Cardiac muscle cell (in vitro differentiated cells and primary cell): ENCODE data around the gene KLHDC4. TPM values are rescaled to one million over a fixed set of nuclear protein-coding genes. Genes with fewer than 3 reads are reported as not detected.
A peak's percentile ranks its signal among the peaks of the same experiment; 100 is the strongest.

Source experiments
- DNase-seq, 2 donors: peaks; one replicate each; pipeline versions ENCODE4 v3.0.0 to v3.0.0-alpha.2; 2010 to 2017; ENCODE audit warnings: low read depth in 1 of 2, low spot score in 1 of 2
- H3K27ac ChIP-seq: fragments of 200-600 bp; sonication (generic); 2 replicates; pipeline ENCODE4 v1.5.1; 2016
- H3K27me3 ChIP-seq: fragments of 200-600 bp; sonication (generic); 2 replicates; pipeline ENCODE4 v1.6.0; 2016; ENCODE audit warnings: control low read depth
- H3K36me3 ChIP-seq: fragments of 200-600 bp; sonication (generic); 2 replicates; pipeline ENCODE4 v1.5.1; 2016; ENCODE audit warnings: control low read depth
- H3K4me1 ChIP-seq: fragments of 200-600 bp; sonication (generic); 2 replicates; pipeline ENCODE4 v1.8.1; 2017; ENCODE audit warnings: low read depth, mild to moderate bottlenecking, mixed run types
- H3K4me3 ChIP-seq: fragments of 200-600 bp; sonication (generic); 2 replicates; pipeline ENCODE4 v1.5.1; 2016; ENCODE audit warnings: mild to moderate bottlenecking
- H3K9me3 ChIP-seq: fragments of 200-600 bp; sonication (generic); 2 replicates; pipeline ENCODE4 v1.5.1; 2017; ENCODE audit warnings: low read depth, mild to moderate bottlenecking, control low read depth
- polyA plus RNA-seq: library from polyadenylated mRNA; unstranded; fragments of >200 nt; fragmentation: Nextera tagmentation; extraction: Ambion mirVana; gene quantifications from 2 replicates; pipeline ENCODE4 v1.2.1, GENCODE V29; 2016
- total RNA-seq: library from RNA; depleted of rRNA; stranded (reverse); fragments of >200 nt; gene quantifications from 2 replicates; pipeline ENCODE4 v1.2.3, GENCODE V29; 2016
- TF ChIP-seq, protein P1 (sequence below): IDR thresholded peaks from 2 replicates; pipeline ENCODE4 v1.5.1; 2012; ENCODE audit warnings: low read depth, mild to moderate bottlenecking, low read length

Gene KLHDC4
- total and polyA plus RNA-seq, 2 experiments from 2014 or later, result 13.7 to 18.0 TPM

DNA sequence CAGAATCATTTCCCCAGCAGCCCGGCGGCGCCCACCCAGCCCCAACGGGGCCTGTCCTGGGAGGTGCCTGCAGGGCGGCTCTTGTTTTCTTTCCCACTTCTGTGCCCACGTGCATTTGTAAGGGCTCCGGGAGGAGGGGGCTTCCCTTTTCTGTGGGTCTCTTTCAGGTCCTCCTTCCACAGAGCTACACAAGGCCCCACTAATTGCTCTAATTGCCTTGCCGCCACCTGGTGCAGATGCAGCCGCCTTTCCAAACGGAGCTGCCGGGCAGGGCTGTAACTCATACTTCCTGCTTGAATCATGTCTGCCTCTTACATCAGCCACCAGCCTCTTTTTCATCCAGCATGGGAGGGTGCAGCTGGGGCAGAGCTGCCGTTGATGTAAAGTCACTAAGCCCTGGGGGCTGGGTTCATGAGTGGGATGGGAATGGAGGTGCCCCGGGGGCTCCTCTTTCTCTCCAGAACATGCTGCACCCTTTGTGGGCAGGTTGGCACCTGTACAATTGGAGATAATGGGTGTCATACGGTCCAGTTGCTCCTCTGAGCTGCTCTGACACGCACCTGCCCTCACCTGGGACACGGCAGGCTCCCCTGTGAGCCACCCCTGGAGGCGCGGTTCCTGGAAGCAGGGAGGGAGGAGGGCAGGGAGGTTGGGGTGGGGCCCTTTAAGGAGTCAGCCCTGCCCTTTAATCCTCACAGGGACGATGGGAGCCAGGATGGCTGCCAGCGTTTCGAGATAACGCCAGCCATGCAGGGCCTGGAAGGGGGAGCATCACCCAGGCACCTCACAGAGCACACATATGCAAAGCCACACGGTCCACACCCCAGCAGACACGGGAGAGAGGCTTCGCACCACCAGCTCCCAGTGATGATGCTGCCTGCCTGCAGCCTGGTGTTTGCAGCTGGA, 41.1 kb upstream of the KLHDC4 start:
- TF ChIP-seq, protein P1, sequence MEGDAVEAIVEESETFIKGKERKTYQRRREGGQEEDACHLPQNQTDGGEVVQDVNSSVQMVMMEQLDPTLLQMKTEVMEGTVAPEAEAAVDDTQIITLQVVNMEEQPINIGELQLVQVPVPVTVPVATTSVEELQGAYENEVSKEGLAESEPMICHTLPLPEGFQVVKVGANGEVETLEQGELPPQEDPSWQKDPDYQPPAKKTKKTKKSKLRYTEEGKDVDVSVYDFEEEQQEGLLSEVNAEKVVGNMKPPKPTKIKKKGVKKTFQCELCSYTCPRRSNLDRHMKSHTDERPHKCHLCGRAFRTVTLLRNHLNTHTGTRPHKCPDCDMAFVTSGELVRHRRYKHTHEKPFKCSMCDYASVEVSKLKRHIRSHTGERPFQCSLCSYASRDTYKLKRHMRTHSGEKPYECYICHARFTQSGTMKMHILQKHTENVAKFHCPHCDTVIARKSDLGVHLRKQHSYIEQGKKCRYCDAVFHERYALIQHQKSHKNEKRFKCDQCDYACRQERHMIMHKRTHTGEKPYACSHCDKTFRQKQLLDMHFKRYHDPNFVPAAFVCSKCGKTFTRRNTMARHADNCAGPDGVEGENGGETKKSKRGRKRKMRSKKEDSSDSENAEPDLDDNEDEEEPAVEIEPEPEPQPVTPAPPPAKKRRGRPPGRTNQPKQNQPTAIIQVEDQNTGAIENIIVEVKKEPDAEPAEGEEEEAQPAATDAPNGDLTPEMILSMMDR, result no peak
- Histone ChIP-seq H3K9me3 (no peaks in the 10 kb centered on the region), H3K36me3 (no peaks in the 10 kb centered on the region), H3K27ac (no peak overlapping the region), H3K4me3 (no peak overlapping the region), H3K27me3 (no peaks in the 10 kb centered on the region), H3K4me1 (no peaks in the 10 kb centered on the region)
- DNase-seq, result peak in 1 of 2 donors; percentile 88

DNA sequence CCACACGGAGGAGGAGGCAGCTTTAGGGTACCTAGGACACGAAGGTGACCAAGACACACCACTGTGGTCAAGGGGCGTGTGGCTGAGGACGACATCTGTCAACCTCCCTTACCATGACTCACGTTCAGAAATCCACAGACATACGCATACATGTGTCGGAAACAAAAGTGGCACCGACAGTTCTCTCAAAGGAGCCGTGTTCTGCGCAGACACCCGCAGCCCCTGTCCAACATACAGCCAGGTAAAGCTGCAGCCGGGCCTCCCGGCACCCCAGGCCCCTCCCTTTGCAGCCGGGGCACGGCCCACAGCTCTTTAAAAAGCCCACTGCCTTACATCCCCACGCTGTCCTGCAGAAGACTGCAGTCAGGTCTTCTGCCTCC, 40.5 kb upstream of the KLHDC4 start:
- Histone ChIP-seq H3K27me3 (no peaks in the 10 kb centered on the region), H3K4me3 (no peak overlapping the region)
- DNase-seq, result no peak

DNA sequence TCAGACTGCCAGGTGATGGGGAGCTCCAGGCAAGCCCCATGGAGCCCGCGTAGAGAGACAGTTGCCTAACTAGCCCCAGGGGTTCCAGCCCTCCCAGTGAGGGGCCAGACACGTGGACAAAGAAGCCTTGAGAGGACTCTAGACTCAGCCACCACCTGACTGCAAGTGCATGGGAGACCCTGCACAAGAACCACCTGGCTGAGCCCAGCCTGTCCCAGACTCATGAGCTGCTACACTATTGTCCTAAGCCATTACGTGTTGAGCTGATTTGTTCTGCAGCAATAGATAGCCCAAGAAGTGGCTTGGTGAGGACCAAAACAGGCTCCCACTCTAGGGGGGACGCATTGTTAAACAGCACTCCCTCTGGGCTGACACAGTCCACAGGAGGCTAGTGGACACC, 37.6 kb upstream of the KLHDC4 start:
- H3K4me3 ChIP-seq, result no peak overlapping the region
- no peak for DNase-seq
- H3K27ac ChIP-seq, result no peak overlapping the region
- H3K27me3 ChIP-seq, result no peaks in the 10 kb centered on the region
- no peaks in the 10 kb centered on the region for H3K36me3 ChIP-seq
- TF ChIP-seq, protein P1, result no peak
- H3K9me3 ChIP-seq, result no peaks in the 10 kb centered on the region
- no peaks in the 10 kb centered on the region for H3K4me1 ChIP-seq

More for the DNA sequence above, 40.5 kb upstream of the KLHDC4 start:
- TF ChIP-seq, protein P1, result no peak
- Histone ChIP-seq H3K36me3 (no peaks in the 10 kb centered on the region), H3K27ac (no peak overlapping the region), H3K9me3 (no peaks in the 10 kb centered on the region), H3K4me1 (no peaks in the 10 kb centered on the region)

DNA sequence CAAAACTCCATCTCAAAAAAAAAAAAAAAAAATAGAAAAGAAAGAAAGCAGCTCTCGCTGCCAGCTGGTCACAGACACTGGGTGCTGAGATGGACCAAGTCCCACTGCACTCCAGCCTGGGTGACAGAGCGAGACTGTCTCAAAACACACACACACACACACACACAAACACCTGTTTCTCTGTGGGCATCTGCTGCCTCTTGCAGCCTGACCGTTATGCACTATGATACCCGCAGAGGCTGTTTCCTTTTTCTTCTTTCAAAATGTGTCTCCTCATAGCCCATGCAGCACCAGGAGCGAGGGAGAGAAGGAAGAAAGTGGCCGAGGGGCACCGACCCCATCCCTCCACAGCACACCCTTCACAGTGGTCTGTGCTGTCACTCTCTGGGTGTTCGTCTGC, 36.9 kb upstream of the KLHDC4 start:
- no peaks in the 10 kb centered on the region for H3K27me3 ChIP-seq
- no peaks in the 10 kb centered on the region for H3K9me3 ChIP-seq
- no peak overlapping the region for H3K27ac ChIP-seq
- TF ChIP-seq, protein P1, result no peak
- H3K36me3 ChIP-seq, result no peaks in the 10 kb centered on the region
- H3K4me3 ChIP-seq, result no peak overlapping the region
- no peaks in the 10 kb centered on the region for H3K4me1 ChIP-seq
- no peak for DNase-seq

DNA sequence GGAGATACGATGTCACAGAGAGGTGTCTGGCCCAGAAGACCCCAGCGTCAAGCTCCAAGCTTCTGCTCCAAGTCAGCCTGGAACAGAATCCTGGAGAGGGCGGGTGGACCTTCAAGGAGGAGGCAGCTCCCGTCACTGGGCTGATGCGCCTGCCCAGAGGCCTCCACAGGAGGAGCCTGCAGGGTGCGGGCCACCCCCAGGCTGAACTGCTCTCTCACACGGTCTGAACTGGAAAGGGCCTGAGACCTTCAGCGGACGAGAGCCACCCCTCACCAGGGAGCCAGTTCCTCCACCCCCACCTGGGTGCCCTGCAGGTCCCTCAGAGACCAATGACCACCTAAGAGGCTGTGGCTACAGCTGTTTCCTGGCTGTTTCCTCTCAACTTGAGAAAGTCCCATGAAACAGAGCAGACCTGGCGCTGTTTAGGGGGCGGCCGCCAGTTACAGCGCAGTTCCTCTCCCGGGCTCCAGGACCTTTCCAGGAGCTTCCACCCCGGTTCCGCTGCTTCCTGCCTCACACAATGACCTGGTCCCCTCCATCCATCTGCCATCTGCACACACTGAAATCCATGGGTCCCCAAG, 36.0 kb upstream of the KLHDC4 start:
- no peaks in the 10 kb centered on the region for H3K4me1 ChIP-seq
- no peaks in the 10 kb centered on the region for H3K27me3 ChIP-seq
- no peaks in the 10 kb centered on the region for H3K36me3 ChIP-seq
- TF ChIP-seq, protein P1, result no peak
- DNase-seq, result no peak
- H3K9me3 ChIP-seq, result no peaks in the 10 kb centered on the region
- no peak overlapping the region for H3K27ac ChIP-seq
- no peak overlapping the region for H3K4me3 ChIP-seq
